Measurements from ENCODE around the gene PTPRR. TPM values are rescaled to one million over a fixed set of nuclear protein-coding genes. Genes with fewer than 3 reads are reported as not detected.

Gene PTPRR
- total RNA-seq, 2 donors from 2014 or later: 0.32 to 2.4 TPM

DNA sequence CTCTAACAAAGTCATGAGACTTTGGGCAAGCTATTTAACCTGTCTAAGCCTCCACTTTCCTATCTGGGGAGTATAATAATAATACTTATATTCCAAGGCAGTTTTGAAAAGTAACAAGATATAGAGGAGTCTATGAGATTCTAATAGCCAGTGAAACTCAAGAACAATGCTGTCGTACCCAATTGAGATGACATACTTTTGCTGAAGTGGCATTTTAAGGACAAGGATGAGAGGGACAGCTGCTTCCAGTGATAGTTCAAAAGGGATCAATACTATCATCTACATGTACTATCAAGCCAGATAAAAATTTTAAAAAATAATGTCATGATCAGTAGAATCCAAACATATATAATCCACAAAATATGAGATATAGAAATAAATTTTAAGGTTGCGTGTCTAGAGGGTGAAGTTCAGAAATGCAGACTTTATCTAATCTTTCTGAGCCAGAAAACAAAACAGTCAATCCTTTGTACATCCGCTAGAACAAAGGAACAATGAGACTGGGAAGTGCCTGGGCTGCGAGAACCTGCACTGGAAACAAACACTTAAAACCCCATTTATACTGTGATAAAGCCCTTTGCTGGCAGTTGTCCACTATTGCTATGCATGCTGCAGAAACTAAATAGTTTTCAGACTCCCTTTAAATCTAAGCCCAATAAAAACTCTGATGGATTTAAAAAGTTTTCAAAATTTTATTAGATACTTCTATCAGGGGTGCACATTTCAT lies 321.9 kb downstream of the PTPRR start:
- Histone ChIP-seq H3K4me1 (replicated peaks) (no peaks in the 10 kb centered on the region), H3K36me3 (no peaks in the 10 kb centered on the region), H3K9me3 (no peaks in the 10 kb centered on the region), H3K27me3 (replicated peaks; ENCODE audit: insufficient read depth) (no peaks in the 10 kb centered on the region), H3K27ac (no peak overlapping the region), H3K4me3 (no peak overlapping the region)
- TF ChIP-seq POLR2A (IDR thresholded peaks at IDR 0.05) (no peak), POLR2AphosphoS5 (IDR thresholded peaks at IDR 0.05) (no peak), CTCF (IDR thresholded peaks at IDR 0.05) (no peak)
- WGBS: 32% methylated on average over 4 of the region's 4 CpGs
- DNase-seq (ENCODE audit: low spot score): no peak
- intact Hi-C loops (cut with DNase I): loop anchor here (10.0 kb wide), 1 partner anchor 416 kb away; no protein-coding TSS in a partner anchor

DNA sequence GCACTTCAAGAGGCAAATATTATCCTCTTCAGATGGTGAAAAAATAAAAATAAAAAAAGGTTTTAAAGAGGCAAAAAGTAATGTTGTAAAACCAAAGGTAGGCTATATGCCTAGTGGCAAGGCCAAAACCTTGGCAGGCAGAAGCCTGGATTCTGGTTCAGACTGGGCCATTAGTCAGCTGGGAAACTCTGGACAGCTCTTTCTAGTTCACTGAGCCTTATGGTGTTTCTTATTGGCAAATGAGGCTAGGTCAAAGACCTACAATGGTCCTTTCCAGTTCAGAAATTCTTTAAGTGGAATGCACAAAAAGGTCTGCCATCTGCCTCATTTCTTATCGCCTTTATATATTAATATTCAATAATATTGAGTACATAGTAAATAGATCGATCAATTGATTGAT lies 327.9 kb downstream of the PTPRR start:
- Histone ChIP-seq H3K9me3 (no peaks in the 10 kb centered on the region), H3K27ac (no peak overlapping the region), H3K36me3 (no peaks in the 10 kb centered on the region), H3K4me3 (no peak overlapping the region), H3K27me3 (replicated peaks; ENCODE audit: insufficient read depth) (no peaks in the 10 kb centered on the region), H3K4me1 (replicated peaks) (no peaks in the 10 kb centered on the region)
- DNase-seq (ENCODE audit: low spot score): no peak
- intact Hi-C loops (cut with DNase I): loop anchor here (10.0 kb wide), 1 partner anchor 422 kb away; no protein-coding TSS in a partner anchor
- whole genome bisulfite sequencing: 97% methylated on average over 2 of the region's 2 CpGs
- no peak for TF ChIP-seq POLR2AphosphoS5 (IDR thresholded peaks at IDR 0.05)
- TF ChIP-seq POLR2A (IDR thresholded peaks at IDR 0.05): no peak
- no peak for TF ChIP-seq CTCF (IDR thresholded peaks at IDR 0.05)

DNA sequence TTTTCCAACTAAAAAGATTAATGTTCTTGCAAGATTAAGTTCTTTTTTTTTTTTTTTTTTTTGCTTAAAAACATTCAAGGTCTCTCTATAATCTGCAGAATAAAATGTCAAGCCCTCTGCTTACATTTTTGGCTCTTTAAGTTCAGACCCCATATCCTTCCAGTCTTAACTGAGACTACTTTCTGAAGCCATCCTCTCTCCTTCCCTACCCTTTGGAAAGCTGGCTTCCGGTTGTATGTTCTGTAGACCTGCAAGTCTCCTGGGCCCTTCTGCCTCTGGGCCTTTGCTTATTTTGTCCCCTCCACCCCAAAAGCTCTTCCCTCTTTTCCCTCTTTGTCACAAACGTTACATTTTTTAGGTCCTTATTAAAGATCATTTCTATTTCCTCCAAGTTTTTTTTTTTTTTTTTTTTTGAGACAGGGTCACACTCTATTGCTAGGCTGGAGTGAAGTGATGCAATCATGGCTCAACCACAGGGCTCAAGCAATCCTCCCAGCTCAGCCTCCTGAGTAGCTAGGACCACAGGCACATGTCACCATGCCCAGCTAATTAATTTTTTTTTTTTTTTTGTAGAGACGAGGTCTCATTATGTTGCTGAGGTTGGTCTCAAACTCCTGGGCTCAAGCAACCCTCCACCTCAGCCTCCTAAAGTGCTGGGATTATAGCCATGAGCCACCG lies 329.9 kb downstream of the PTPRR start:
- Histone ChIP-seq H3K4me3 (no peak overlapping the region), H3K36me3 (no peaks in the 10 kb centered on the region), H3K27me3 (replicated peaks; ENCODE audit: insufficient read depth) (no peaks in the 10 kb centered on the region), H3K9me3 (no peaks in the 10 kb centered on the region), H3K4me1 (replicated peaks) (no peaks in the 10 kb centered on the region), H3K27ac (no peak overlapping the region)
- WGBS: 85% methylated on average over 4 of the region's 4 CpGs
- no peak for TF ChIP-seq CTCF (IDR thresholded peaks at IDR 0.05)
- TF ChIP-seq POLR2A (IDR thresholded peaks at IDR 0.05): no peak
- no peak for TF ChIP-seq POLR2AphosphoS5 (IDR thresholded peaks at IDR 0.05)
- intact Hi-C loops (cut with DNase I): loop anchor here (10.0 kb wide), 1 partner anchor 424 kb away; no protein-coding TSS in a partner anchor
- DNase-seq (ENCODE audit: low spot score): no peak

GRCh38 chr12:70590051-70590450 lies 330.5 kb downstream of the PTPRR start:
- WGBS: 34% methylated on average over 6 of the region's 6 CpGs
- Histone ChIP-seq H3K9me3 (no peaks in the 10 kb centered on the region), H3K27ac (no peak overlapping the region), H3K4me1 (replicated peaks) (no peaks in the 10 kb centered on the region), H3K36me3 (no peaks in the 10 kb centered on the region), H3K4me3 (no peak overlapping the region), H3K27me3 (replicated peaks; ENCODE audit: insufficient read depth) (no peaks in the 10 kb centered on the region)
- intact Hi-C loops (cut with DNase I): loop anchor here (10.0 kb wide), 1 partner anchor 425 kb away; no protein-coding TSS in a partner anchor
- peak; percentile 72 for DNase-seq (ENCODE audit: low spot score)
- TF ChIP-seq CTCF (IDR thresholded peaks at IDR 0.05): peak; percentile 55 to 89 (median 84)
- TF ChIP-seq POLR2A (IDR thresholded peaks at IDR 0.05): no peak
- no peak for TF ChIP-seq POLR2AphosphoS5 (IDR thresholded peaks at IDR 0.05)

Small RNA genes within 50 kb of the gene (small RNA-seq; reads per million reads assigned to genes)
- gene RF00019: 0 reads per million in 2 donors

Other genes with a start within 250 kb of the PTPRR start
- gene TSPAN8, start 237.3 kb upstream of the PTPRR start, total RNA-seq: 100 to 1,000 TPM in 1 of 2 donors, 10 to 100 TPM in 1; 36.3 to 240 TPM

Data from prostate gland (tissue), 2 donors.